ENCODE data around the gene MSANTD3. TPM values are rescaled to one million over a fixed set of nuclear protein-coding genes. Genes with fewer than 3 reads are reported as not detected.
A peak's percentile ranks its signal among the peaks of the same experiment; 100 is the strongest.

Gene MSANTD3
- total and polyA plus RNA-seq, 2 of the 4 experiments (the other 2 are of a cell fraction), result 45.5 to 55.9 TPM

- H3K9me1 ChIP-seq (ENCODE audit: insufficient read depth, low read length), result no peaks in the 10 kb centered on the region
- peak overlapping the region; percentile 90 for H3K27ac ChIP-seq (ENCODE audit: insufficient read depth, low read length)
- no peak overlapping the region for H2AK9ac ChIP-seq (replicated peaks; ENCODE audit: low read depth, low read length, poor library complexity)
- H2BK120ac ChIP-seq (ENCODE audit: low read depth, low read length), result peak overlapping the region; percentile 43
- H2BK15ac ChIP-seq (ENCODE audit: low read depth, low read length), result 0 out of 3 replicates have a peak overlapping the region, but pooled peaks have one; percentile 7
- peaks cover 3% of the 10 kb centered on the region; the same call in 1 of the 2 replicates for H3K36me3 ChIP-seq (ENCODE audit: control insufficient read depth, insufficient read depth, low read length)
- H3K9me3 ChIP-seq (ENCODE audit: control insufficient read depth, insufficient read depth, low read length), result no peaks in the 10 kb centered on the region
- DNase-seq, result no peak
- peak; percentile 76 for TF ChIP-seq CEBPB (IDR thresholded peaks at IDR 0.05; ENCODE audit: low read depth, low read length)
- TF ChIP-seq MAZ (IDR thresholded peaks at IDR 0.05; ENCODE audit: borderline replicate concordance, low read depth, low read length), result no peak
- H3K14ac ChIP-seq (replicated peaks; ENCODE audit: low read depth, low read length), result peak overlapping the region; percentile 84
- H3K4me3 ChIP-seq (ENCODE audit: insufficient read depth, low read depth, low read length), result peak overlapping the region; percentile 66
- peak overlapping the region; percentile 76; the same call in 1 of the 2 replicates for H4K5ac ChIP-seq (ENCODE audit: low read depth, low read length)
- H3K4ac ChIP-seq (ENCODE audit: low read depth, low read length), result peak overlapping the region; percentile 72
- H2AK5ac ChIP-seq (ENCODE audit: low read depth, low read length), result no peak overlapping the region
- H3K23ac ChIP-seq (ENCODE audit: low read depth, low read length), result peak overlapping the region; percentile 72; the same call in 1 of the 2 replicates
- H3K4me2 ChIP-seq (ENCODE audit: low read depth, low read length), result peak overlapping the region; percentile 96
- peak overlapping the region in 1 of 2 experiments; percentile 57 for H4K8ac ChIP-seq (ENCODE audit: low read depth in 2 of 2, low read length in 2 of 2)
- peaks cover 5 to 17% of the 10 kb centered on the region in 2 experiments; a peak in 2 of 4 replicates for H3K79me1 ChIP-seq (ENCODE audit: low read depth in 1 of 2, low read length in 2 of 2)
- CTCF ChIA-PET, result interaction anchor here (0.8 kb wide), 2 partner anchors 71 to 161 kb away, joined by 3 read pairs; no protein-coding TSS in a partner anchor
- dilution Hi-C loops (cut with HindIII; ENCODE audit: low sequenced_read_pairs, unreplicated experiment) (no loop called here), intact Hi-C loops (cut with micrococcal nuclease) (loop anchor here (1.0 to 10.0 kb wide), 5 partner anchors 74 to 1241 kb away; partner anchors contain the start of genes NR4A3 and TEX10), in situ Hi-C loops (cut with MboI; ENCODE audit: low sequenced_read_pairs) (no loop called here)
- H4K91ac ChIP-seq (ENCODE audit: insufficient read depth, low read depth, low read length), result peak overlapping the region; percentile 72; the same call in 1 of the 2 replicates
- peak overlapping the region; percentile 66 for H2AFZ ChIP-seq (replicated peaks; ENCODE audit: low read length, poor library complexity)
- ATAC-seq (ENCODE audit: low read depth), result no peak; the same call in 1 of the 2 replicates
- peak overlapping the region; percentile 42; the same call in 1 of the 2 replicates for H2BK20ac ChIP-seq (ENCODE audit: low read depth, low read length)
- H3K56ac ChIP-seq (ENCODE audit: extremely low read depth, insufficient read depth, low read length), result peak overlapping the region; percentile 84; the same call in 1 of the 2 replicates
- H3K27me3 ChIP-seq (ENCODE audit: control insufficient read depth, insufficient read depth, low read length), result no peaks in the 10 kb centered on the region
- H4K20me1 ChIP-seq (ENCODE audit: insufficient read depth, low read length), result no peaks in the 10 kb centered on the region
- BruUV-seq (replicated peaks), result no TSS peak
- H3K9ac ChIP-seq (ENCODE audit: low read depth, low read length), result peak overlapping the region; percentile 89
- peaks cover 13% of the 10 kb centered on the region for H3K4me1 ChIP-seq (ENCODE audit: control insufficient read depth, insufficient read depth, low read length)
- H3K18ac ChIP-seq (ENCODE audit: low read depth, low read length), result peak overlapping the region; percentile 78; the same call in 1 of the 2 replicates
- no CpG with 5 or more reads among the region's 7 CpGs for WGBS, 2 experiments (ENCODE audit: extremely low coverage in 2 of 2, insufficient read length in 1 of 2)
- peak overlapping the region; percentile 95 for H2BK5ac ChIP-seq (ENCODE audit: low read depth, low read length, poor library complexity, severe bottlenecking)
- POLR2A ChIA-PET (ENCODE audit: unreplicated experiment), result interaction anchor here (0.6 kb wide), 1 partner anchor 427 kb away, joined by 8 read pairs; no protein-coding TSS in a partner anchor
These were observed 784 bp upstream of the MSANTD3 start for GRCh38 chr9:100426189-100426529.
